Hepatocyte (in vitro differentiated cells): ENCODE measurements around the gene PPM1L. TPM values are rescaled to one million over a fixed set of nuclear protein-coding genes. Genes with fewer than 3 reads are reported as not detected.
"Not testable (repeated sequence)": the region's sequence is repeated elsewhere in the genome, so short reads cannot be mapped to it uniquely, and the experiment has no call there.

Experiments
- DNase-seq: peaks from one replicate; pipeline ENCODE4 v3.0.0-alpha.2; 2016; ENCODE audit warnings: low spot score
- H2AFZ ChIP-seq: fragments of 200-600 bp; sonication (generic); 2 replicates; pipeline ENCODE4 v1.6.0; 2016; ENCODE audit warnings: antibody characterized with exemption, mild to moderate bottlenecking
- H3K27ac ChIP-seq: fragments of 200-600 bp; sonication (generic); 2 replicates; pipeline ENCODE4 v1.5.1; 2016; ENCODE audit warnings: mild to moderate bottlenecking
- H3K27me3 ChIP-seq: fragments of 200-600 bp; sonication (generic); 2 replicates; pipeline ENCODE4 v1.6.1; 2016
- H3K36me3 ChIP-seq: fragments of 200-600 bp; sonication (generic); replicated peaks from 2 replicates; pipeline ENCODE4 v1.5.1; 2016; ENCODE audit warnings: low read depth; ENCODE audit not compliant: insufficient read depth
- H3K4me1 ChIP-seq: fragments of 200-600 bp; sonication (generic); 2 replicates; pipeline ENCODE4 v1.5.1; 2016; ENCODE audit warnings: mild to moderate bottlenecking, moderate library complexity; ENCODE audit not compliant: insufficient read depth
- H3K4me2 ChIP-seq: fragments of 200-600 bp; sonication (generic); 2 replicates; pipeline ENCODE4 v1.6.0; 2016
- H3K4me3 ChIP-seq: fragments of 200-600 bp; sonication (generic); 2 replicates; pipeline ENCODE4 v1.5.1; 2016; ENCODE audit warnings: mild to moderate bottlenecking
- H3K79me2 ChIP-seq: fragments of 200-600 bp; sonication (generic); 2 replicates; pipeline ENCODE4 v1.6.0; 2017; ENCODE audit warnings: mild to moderate bottlenecking
- H3K9me2 ChIP-seq: fragments of 200-600 bp; sonication (generic); replicated peaks from 2 replicates; pipeline ENCODE4 v1.6.0; 2017; ENCODE audit warnings: mild to moderate bottlenecking; ENCODE audit not compliant: insufficient read depth
- H3K9me3 ChIP-seq: fragments of 200-600 bp; sonication (generic); 2 replicates; pipeline ENCODE4 v1.5.1; 2016; ENCODE audit warnings: low read depth, mild to moderate bottlenecking
- H4K20me1 ChIP-seq: fragments of 200-600 bp; sonication (generic); 2 replicates; pipeline ENCODE4 v1.6.0; 2016; ENCODE audit warnings: mild to moderate bottlenecking; ENCODE audit not compliant: insufficient read depth, poor library complexity, severe bottlenecking
- CTCF ChIP-seq: fragments of 200-600 bp; sonication (generic); IDR thresholded peaks from 2 replicates; pipeline ENCODE4 v1.5.1; 2016; ENCODE audit warnings: antibody characterized with exemption, mild to moderate bottlenecking; ENCODE audit not compliant: poor library complexity
- EZH2 ChIP-seq: fragments of 200-600 bp; sonication (generic); IDR thresholded peaks from 2 replicates; pipeline ENCODE4 v1.6.1; 2016; ENCODE audit warnings: antibody characterized with exemption, mild to moderate bottlenecking, borderline replicate concordance
- EZH2phosphoT487 ChIP-seq: fragments of 200-600 bp; sonication (generic); IDR thresholded peaks from one replicate; pipeline ENCODE4 v1.6.1; 2018; ENCODE audit warnings: antibody characterized with exemption, mild to moderate bottlenecking, low read depth, moderate library complexity; ENCODE audit not compliant: unreplicated experiment, severe bottlenecking
- WGBS: methylation state at CpG from one replicate; pipeline ENCODE4 v1.1.6; 2016; ENCODE audit warnings: low lambda C conversion rate; ENCODE audit errors: missing lambda C conversion rate; 5-methylcytosine and 5-hydroxymethylcytosine counted together
- polyA plus RNA-seq: library from polyadenylated mRNA; unstranded; fragments of >200 nt; fragmentation: Nextera tagmentation; extraction: Ambion mirVana; gene quantifications from 2 replicates; pipeline ENCODE4 v1.2.1, GENCODE V29; 2016
- total RNA-seq: library from RNA; depleted of rRNA; stranded (reverse); fragments of >200 nt; gene quantifications from 2 replicates; pipeline ENCODE4 v1.2.3, GENCODE V29; 2014

PPM1L gene
- total and polyA plus RNA-seq, 2 experiments from 2014 or later: 5.1 to 13.1 TPM

GRCh38 chr3:160996811-160997210, 240.8 kb downstream of the PPM1L start:
- TF ChIP-seq EZH2 (no peak), EZH2phosphoT487 (no peak), CTCF (no peak)
- no peak for DNase-seq
- Histone ChIP-seq H3K27me3 (no peaks in the 10 kb centered on the region), H3K4me3 (no peak overlapping the region), H3K4me2 (no peak overlapping the region), H2AFZ (no peak overlapping the region), H3K27ac (no peak overlapping the region), H3K9me2 (no peaks in the 10 kb centered on the region), H4K20me1 (no peaks in the 10 kb centered on the region), H3K79me2 (no peaks in the 10 kb centered on the region), H3K9me3 (no peaks in the 10 kb centered on the region), H3K36me3 (no peaks in the 10 kb centered on the region), H3K4me1 (no peaks in the 10 kb centered on the region)

- no peak for TF ChIP-seq EZH2phosphoT487
- no peaks in the 10 kb centered on the region for H3K27me3 ChIP-seq
- no peak for DNase-seq
- H3K9me3 ChIP-seq: no peaks in the 10 kb centered on the region
- WGBS: 95% methylated on average over 1 of the region's 1 CpG
- H2AFZ ChIP-seq: no peak overlapping the region
- H3K4me3 ChIP-seq: no peak overlapping the region
- no peak overlapping the region for H3K27ac ChIP-seq
- H4K20me1 ChIP-seq: no peaks in the 10 kb centered on the region
- no peaks in the 10 kb centered on the region for H3K4me1 ChIP-seq
- no peak overlapping the region for H3K4me2 ChIP-seq
- H3K36me3 ChIP-seq: no peaks in the 10 kb centered on the region
- no peaks in the 10 kb centered on the region for H3K9me2 ChIP-seq
- no peaks in the 10 kb centered on the region for H3K79me2 ChIP-seq
Observed at GRCh38 chr3:160998581-160998980, 242.6 kb downstream of the PPM1L start.

GRCh38 chr3:160999274-160999673, 243.2 kb downstream of the PPM1L start:
- no peaks in the 10 kb centered on the region for H3K79me2 ChIP-seq
- TF ChIP-seq CTCF: no peak
- no peak for TF ChIP-seq EZH2
- no peak for TF ChIP-seq EZH2phosphoT487
- H2AFZ ChIP-seq: no peak overlapping the region
- H3K36me3 ChIP-seq: no peaks in the 10 kb centered on the region
- no peak for DNase-seq
- WGBS: 84% methylated on average over 5 of the region's 5 CpGs
- no peaks in the 10 kb centered on the region for H4K20me1 ChIP-seq
- no peak overlapping the region for H3K4me3 ChIP-seq
- H3K9me2 ChIP-seq: no peaks in the 10 kb centered on the region
- H3K4me2 ChIP-seq: no peak overlapping the region
- no peak overlapping the region for H3K27ac ChIP-seq
- H3K27me3 ChIP-seq: no peaks in the 10 kb centered on the region
- H3K9me3 ChIP-seq: no peaks in the 10 kb centered on the region
- H3K4me1 ChIP-seq: no peaks in the 10 kb centered on the region

GRCh38 chr3:161008086-161008485, 252.1 kb downstream of the PPM1L start:
- Histone ChIP-seq H3K4me1 (no peaks in the 10 kb centered on the region), H3K9me3 (no peaks in the 10 kb centered on the region), H3K27ac (no peak overlapping the region), H3K79me2 (no peaks in the 10 kb centered on the region), H3K4me3 (no peak overlapping the region), H3K27me3 (no peaks in the 10 kb centered on the region), H4K20me1 (no peaks in the 10 kb centered on the region), H3K4me2 (no peak overlapping the region), H3K9me2 (no peaks in the 10 kb centered on the region), H3K36me3 (no peaks in the 10 kb centered on the region), H2AFZ (no peak overlapping the region)
- TF ChIP-seq EZH2phosphoT487 (no peak), CTCF (no peak), EZH2 (no peak)
- WGBS: 69% methylated on average over 2 of the region's 2 CpGs
- DNase-seq: no peak

- H3K27me3 ChIP-seq, H4K20me1 ChIP-seq, H3K27ac ChIP-seq, H3K36me3 ChIP-seq, H3K4me1 ChIP-seq, H3K9me2 ChIP-seq, H3K9me3 ChIP-seq, DNase-seq, H3K79me2 ChIP-seq, H3K4me2 ChIP-seq, H3K4me3 ChIP-seq, H2AFZ ChIP-seq: not testable (repeated sequence)
- WGBS: 96% methylated on average over 2 of the region's 2 CpGs
Observed at GRCh38 chr3:161010151-161010550, 254.1 kb downstream of the PPM1L start.
